Astrocyte (in vitro differentiated cells and primary cell): ENCODE data around the gene C15orf39. TPM values are rescaled to one million over a fixed set of nuclear protein-coding genes. Genes with fewer than 3 reads are reported as not detected.

ENCODE experiments used
- DNase-seq: peaks from one replicate; pipeline ENCODE4 v3.0.0-alpha.2; 2010; ENCODE audit warnings: low read depth
- FAIRE-seq: peaks from 2 replicates; lab custom pipeline; 2011; peaks lifted over from hg19 to GRCh38; lab: Jason Lieb, UNC
- H2AFZ ChIP-seq: 2 replicates; pipeline ENCODE4 v1.6.0; 2012; ENCODE audit warnings: low read depth, low read length, inconsistent platforms
- H3K27ac ChIP-seq: 2 replicates; pipeline ENCODE4 v1.5.1; 2011; ENCODE audit warnings: low read depth, low read length, inconsistent platforms
- H3K27me3 ChIP-seq: 2 replicates; pipeline ENCODE4 v1.6.0; 2011; ENCODE audit warnings: low read length, inconsistent platforms; ENCODE audit not compliant: insufficient read depth
- H3K36me3 ChIP-seq: 2 replicates; pipeline ENCODE4 v1.5.1; 2011; ENCODE audit warnings: low read length, inconsistent platforms; ENCODE audit not compliant: insufficient read depth
- H3K4me1 ChIP-seq: 2 replicates; pipeline ENCODE4 v1.5.1; 2011; ENCODE audit warnings: low read length, inconsistent platforms; ENCODE audit not compliant: insufficient read depth
- H3K4me2 ChIP-seq: 2 replicates; pipeline ENCODE4 v1.6.0; 2012; ENCODE audit warnings: low read length, inconsistent platforms
- H3K4me3 ChIP-seq: 2 replicates; pipeline ENCODE4 v1.5.1; 2011; ENCODE audit warnings: low read depth, mild to moderate bottlenecking, low read length, inconsistent platforms; ENCODE audit not compliant: insufficient read depth
- H3K79me2 ChIP-seq: 2 replicates; pipeline ENCODE4 v1.6.0; 2012; ENCODE audit warnings: mild to moderate bottlenecking, low read length, inconsistent platforms; ENCODE audit not compliant: insufficient read depth
- H3K9ac ChIP-seq: 2 replicates; pipeline ENCODE4 v1.6.0; 2012; ENCODE audit warnings: mild to moderate bottlenecking, low read length, inconsistent platforms
- H3K9me3 ChIP-seq: 2 replicates; pipeline ENCODE4 v1.5.1; 2012; ENCODE audit warnings: low read depth, mild to moderate bottlenecking, low read length, inconsistent platforms; ENCODE audit not compliant: insufficient read depth
- H4K20me1 ChIP-seq: 2 replicates; pipeline ENCODE4 v1.6.0; 2012; ENCODE audit warnings: low read length, inconsistent platforms; ENCODE audit not compliant: insufficient read depth
- H3K27ac Mint-ChIP-seq: one replicate; pipeline ENCODE4 v1.8.0; 2021; ENCODE audit warnings: mild to moderate bottlenecking, mixed read lengths; ENCODE audit not compliant: unreplicated experiment
- H3K27me3 Mint-ChIP-seq: one replicate; pipeline ENCODE4 v1.8.0; 2021; ENCODE audit warnings: low read depth, mixed read lengths; ENCODE audit not compliant: unreplicated experiment
- H3K36me3 Mint-ChIP-seq: one replicate; pipeline ENCODE4 v1.8.0; 2021; ENCODE audit warnings: low read depth, mixed read lengths; ENCODE audit not compliant: unreplicated experiment
- H3K4me1 Mint-ChIP-seq: one replicate; pipeline ENCODE4 v1.8.0; 2021; ENCODE audit warnings: low read depth, mixed read lengths; ENCODE audit not compliant: unreplicated experiment
- H3K4me3 Mint-ChIP-seq: one replicate; pipeline ENCODE4 v1.8.0; 2021; ENCODE audit warnings: mild to moderate bottlenecking, moderate library complexity, mixed read lengths; ENCODE audit not compliant: unreplicated experiment
- H3K9me3 Mint-ChIP-seq: one replicate; pipeline ENCODE4 v1.8.0; 2021; ENCODE audit warnings: mild to moderate bottlenecking, mixed read lengths; ENCODE audit not compliant: unreplicated experiment
- CTCF ChIP-seq: IDR thresholded peaks from 2 replicates; pipeline ENCODE4 v1.5.1; 2011; ENCODE audit warnings: low read depth, mild to moderate bottlenecking, inconsistent platforms, low read length, moderate library complexity; ENCODE audit not compliant: insufficient read depth
- EZH2 ChIP-seq: IDR thresholded peaks from 2 replicates; pipeline ENCODE4 v1.6.1; 2012; ENCODE audit warnings: mild to moderate bottlenecking, low read length, inconsistent platforms; ENCODE audit not compliant: insufficient read depth
- total RNA-seq: library from RNA; stranded (reverse); gene quantifications from 2 replicates; pipeline ENCODE4 v1.2.1, GENCODE V29; 2021

Gene C15orf39
- total RNA-seq, 1 donor from 2014 or later = 21.8 TPM

- H3K36me3 ChIP-seq = no peaks in the 10 kb centered on the region
- H3K27ac ChIP-seq = no peak overlapping the region
- H2AFZ ChIP-seq = no peak overlapping the region
- TF ChIP-seq EZH2 (no peak), CTCF (no peak)
- H3K79me2 ChIP-seq = peaks cover 20% of the 10 kb centered on the region
- Mint-ChIP-seq H3K9me3 (peaks cover 2% of the 10 kb centered on the region), H3K27me3 (peaks cover 22% of the 10 kb centered on the region), H3K4me1 (peaks cover 18% of the 10 kb centered on the region), H3K4me3 (no peak overlapping the region), H3K27ac (no peak overlapping the region), H3K36me3 (no peaks in the 10 kb centered on the region)
- H3K27me3 ChIP-seq = peaks cover 22% of the 10 kb centered on the region
- FAIRE-seq (no peak), DNase-seq (no peak)
- H3K4me1 ChIP-seq = peaks cover 25% of the 10 kb centered on the region
- no peak overlapping the region for H3K9ac ChIP-seq
- H3K9me3 ChIP-seq = no peaks in the 10 kb centered on the region
- no peak overlapping the region for H3K4me3 ChIP-seq
- H3K4me2 ChIP-seq = no peak overlapping the region
- H4K20me1 ChIP-seq = peaks cover 26% of the 10 kb centered on the region
Observed at GRCh38 chr15:75199357-75199940, 2.2 kb upstream of the C15orf39 start.

GRCh38 chr15:75200391-75200764, 1.3 kb upstream of the C15orf39 start:
- TF ChIP-seq CTCF (no peak), EZH2 (no peak)
- H4K20me1 ChIP-seq = peaks cover 34% of the 10 kb centered on the region
- no peak overlapping the region for H3K27ac Mint-ChIP-seq
- peaks cover 26% of the 10 kb centered on the region for H3K79me2 ChIP-seq
- no peaks in the 10 kb centered on the region for H3K9me3 ChIP-seq
- no peak overlapping the region for H3K4me3 Mint-ChIP-seq
- peaks cover 19% of the 10 kb centered on the region for H3K27me3 Mint-ChIP-seq
- FAIRE-seq = no peak
- no peak for DNase-seq
- no peak overlapping the region for H3K9ac ChIP-seq
- H3K4me2 ChIP-seq = no peak overlapping the region
- H3K36me3 Mint-ChIP-seq = no peaks in the 10 kb centered on the region
- H3K27ac ChIP-seq = no peak overlapping the region
- peaks cover 26% of the 10 kb centered on the region for H3K4me1 Mint-ChIP-seq
- H3K4me3 ChIP-seq = no peak overlapping the region
- peaks cover 22% of the 10 kb centered on the region for H3K4me1 ChIP-seq
- H2AFZ ChIP-seq = no peak overlapping the region
- H3K27me3 ChIP-seq = peaks cover 22% of the 10 kb centered on the region
- peaks cover 2% of the 10 kb centered on the region for H3K9me3 Mint-ChIP-seq
- no peaks in the 10 kb centered on the region for H3K36me3 ChIP-seq

- Mint-ChIP-seq H3K4me1 (peaks cover 26% of the 10 kb centered on the region), H3K9me3 (peaks cover 2% of the 10 kb centered on the region), H3K4me3 (peak overlapping the region; percentile 88), H3K27ac (peak overlapping the region; percentile 77), H3K36me3 (no peaks in the 10 kb centered on the region), H3K27me3 (peaks cover 19% of the 10 kb centered on the region)
- Histone ChIP-seq H3K27ac (no peak overlapping the region), H3K27me3 (peaks cover 22% of the 10 kb centered on the region), H3K36me3 (no peaks in the 10 kb centered on the region), H3K4me2 (peak overlapping the region; percentile 98), H3K4me1 (peaks cover 19% of the 10 kb centered on the region), H3K4me3 (peak overlapping the region; percentile 86), H2AFZ (peak overlapping the region; percentile 64), H3K9ac (peak overlapping the region; percentile 59), H3K9me3 (no peaks in the 10 kb centered on the region), H3K79me2 (peaks cover 33% of the 10 kb centered on the region), H4K20me1 (peaks cover 40% of the 10 kb centered on the region)
- no peak for TF ChIP-seq CTCF
- TF ChIP-seq EZH2 = peak; percentile 21
- FAIRE-seq (no peak), DNase-seq (no peak)
Observed at GRCh38 chr15:75200765-75201615, 692 bp upstream of the C15orf39 start.
